Right atrium auricular region (tissue), 2 donors: Measurements from ENCODE around the gene ITPR3. TPM values are rescaled to one million over a fixed set of nuclear protein-coding genes. Genes with fewer than 3 reads are reported as not detected.

Experiments used
- DNase-seq: peaks from one replicate; pipeline ENCODE4 v3.0.0-alpha.2; 2019; ENCODE audit warnings: low spot score
- H3K27ac ChIP-seq, 2 donors: fragments of 200-600 bp; sonication (generic); 1 replicate in 1 of 2; 2 replicates in 1 of 2; pipeline ENCODE4 v1.5.1; 2016 to 2019
- H3K27me3 ChIP-seq, 2 donors: fragments of 200-600 bp; sonication (generic); one replicate each; pipeline versions ENCODE4 v1.5.1 to v1.6.0; 2017 to 2019
- H3K36me3 ChIP-seq: fragments of 200-600 bp; sonication (generic); one replicate; pipeline ENCODE4 v1.5.1; 2016
- H3K4me1 ChIP-seq, 2 donors: fragments of 200-600 bp; sonication (generic); one replicate each; pipeline versions ENCODE4 v1.5.1 to v1.6.0; 2017 to 2019
- H3K4me3 ChIP-seq, 2 donors: fragments of 200-600 bp; sonication (generic); 1 replicate in 1 of 2; 2 replicates in 1 of 2; pipeline ENCODE4 v1.5.1; 2017 to 2019; ENCODE audit warnings: mild to moderate bottlenecking in 1 of 2, moderate library complexity in 1 of 2
- H3K9me3 ChIP-seq, 2 donors: fragments of 200-600 bp; sonication (generic); one replicate each; pipeline ENCODE4 v1.5.1; 2019
- CTCF ChIP-seq, 2 donors: fragments of 200-600 bp; sonication (generic); IDR thresholded peaks; one replicate each; pipeline ENCODE4 v1.5.1; 2019; ENCODE audit warnings: antibody characterized with exemption in 2 of 2
- total RNA-seq, 2 donors: library from RNA; depleted of rRNA; stranded (reverse); fragments of >200 nt; gene quantifications; one replicate each; pipeline ENCODE4 v1.1.0, GENCODE V29; 2016

The ITPR3 gene
- total RNA-seq, 2 donors from 2014 or later, result 6.2 to 17.7 TPM

DNA sequence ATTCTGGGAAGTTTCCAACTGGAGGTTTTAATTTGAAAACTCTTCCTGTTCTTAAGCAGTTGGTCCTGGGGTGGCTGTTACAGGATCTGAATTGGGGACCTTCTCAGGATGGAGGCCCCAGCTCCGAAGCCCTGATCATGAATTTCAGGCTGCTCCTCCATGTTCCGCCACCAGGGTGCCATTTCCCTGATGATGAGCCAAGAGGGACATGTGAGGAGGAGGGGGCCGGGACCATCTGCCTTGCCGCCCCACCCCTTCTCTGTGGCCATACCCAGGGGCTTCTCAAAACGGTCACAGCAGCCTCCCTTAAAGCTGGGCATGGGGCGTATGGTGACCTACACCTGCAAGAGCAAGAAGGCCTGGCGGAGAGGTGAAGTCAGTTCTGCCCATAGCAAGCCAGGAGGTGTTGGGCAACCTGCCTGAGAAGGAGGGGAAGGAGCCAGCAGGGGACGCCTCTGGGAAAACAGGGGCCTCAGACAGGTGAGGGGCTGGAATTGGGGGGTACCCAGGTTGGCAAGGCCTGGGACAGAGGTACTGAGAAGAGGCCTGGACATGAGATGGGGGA is 37.4 kb upstream of the ITPR3 start:
- no peaks in the 10 kb centered on the region for H3K36me3 ChIP-seq
- H3K4me1 ChIP-seq, result peaks cover 0 to 29% of the 10 kb centered on the region in 2 donors
- H3K27me3 ChIP-seq, result no peaks in the 10 kb centered on the region
- no peak overlapping the region for H3K27ac ChIP-seq
- TF ChIP-seq CTCF (IDR thresholded peaks at IDR 0.05), result peak in 1 of 2 donors; percentile 20
- no peaks in the 10 kb centered on the region for H3K9me3 ChIP-seq
- no peak for DNase-seq
- H3K4me3 ChIP-seq, result no peak overlapping the region

- no peak for DNase-seq
- no peaks in the 10 kb centered on the region for H3K36me3 ChIP-seq
- no peak overlapping the region for H3K4me3 ChIP-seq
- H3K27ac ChIP-seq, result no peak overlapping the region
- H3K4me1 ChIP-seq, result peaks cover 0 to 29% of the 10 kb centered on the region in 2 donors
- no peaks in the 10 kb centered on the region for H3K9me3 ChIP-seq
- no peak for TF ChIP-seq CTCF (IDR thresholded peaks at IDR 0.05)
- no peaks in the 10 kb centered on the region for H3K27me3 ChIP-seq
Measured at GRCh38 chr6:33584700-33585402, 36.3 kb upstream of the ITPR3 start.

DNA sequence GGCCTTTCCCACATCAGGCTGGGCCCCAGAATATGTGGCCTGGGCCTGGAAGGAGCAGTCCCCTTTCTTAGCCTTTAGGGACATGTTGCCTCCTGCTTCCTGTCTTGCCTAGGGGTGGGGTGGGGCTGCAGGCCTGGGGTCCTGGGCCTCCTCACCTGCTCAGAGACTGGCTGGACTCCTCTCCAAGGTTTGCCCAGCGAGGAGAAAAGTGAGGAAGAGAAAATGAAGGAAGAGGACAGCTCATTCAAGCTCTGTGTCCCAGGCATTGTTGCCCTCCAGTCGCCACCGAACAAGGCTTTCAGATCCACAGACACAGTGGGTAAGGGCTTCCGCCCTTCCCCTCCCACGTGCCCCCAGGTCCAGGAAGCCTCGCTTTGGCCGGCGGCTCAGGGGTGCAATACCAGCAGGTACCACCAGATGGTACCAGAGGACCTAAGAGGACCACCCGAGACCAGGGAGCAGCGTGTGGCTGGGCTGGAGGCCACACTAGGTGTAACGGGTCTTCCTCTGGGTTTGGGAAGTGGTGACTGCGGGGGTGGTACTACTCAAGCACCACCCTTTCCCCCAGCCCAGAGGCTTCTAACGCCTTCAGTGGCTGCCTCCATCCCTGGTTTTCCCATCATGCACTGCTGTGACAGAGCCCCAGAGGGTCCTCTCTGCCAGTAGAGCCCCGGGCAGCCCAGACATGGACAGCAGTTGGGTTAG is 35.6 kb upstream of the ITPR3 start:
- Histone ChIP-seq H3K9me3 (no peaks in the 10 kb centered on the region), H3K4me3 (no peak overlapping the region), H3K27ac (no peak overlapping the region), H3K4me1 (peaks cover 0 to 31% of the 10 kb centered on the region in 2 donors), H3K27me3 (no peaks in the 10 kb centered on the region), H3K36me3 (no peaks in the 10 kb centered on the region)
- TF ChIP-seq CTCF (IDR thresholded peaks at IDR 0.05), result peak; percentile 99 to 100
- DNase-seq, result peak; percentile 85

GRCh38 chr6:33586108-33586640 is 34.9 kb upstream of the ITPR3 start:
- Histone ChIP-seq H3K4me1 (peaks cover 0 to 33% of the 10 kb centered on the region in 2 donors), H3K9me3 (no peaks in the 10 kb centered on the region), H3K27me3 (no peaks in the 10 kb centered on the region), H3K36me3 (no peaks in the 10 kb centered on the region), H3K27ac (no peak overlapping the region), H3K4me3 (no peak overlapping the region)
- no peak for DNase-seq
- TF ChIP-seq CTCF (IDR thresholded peaks at IDR 0.05), result no peak

DNA sequence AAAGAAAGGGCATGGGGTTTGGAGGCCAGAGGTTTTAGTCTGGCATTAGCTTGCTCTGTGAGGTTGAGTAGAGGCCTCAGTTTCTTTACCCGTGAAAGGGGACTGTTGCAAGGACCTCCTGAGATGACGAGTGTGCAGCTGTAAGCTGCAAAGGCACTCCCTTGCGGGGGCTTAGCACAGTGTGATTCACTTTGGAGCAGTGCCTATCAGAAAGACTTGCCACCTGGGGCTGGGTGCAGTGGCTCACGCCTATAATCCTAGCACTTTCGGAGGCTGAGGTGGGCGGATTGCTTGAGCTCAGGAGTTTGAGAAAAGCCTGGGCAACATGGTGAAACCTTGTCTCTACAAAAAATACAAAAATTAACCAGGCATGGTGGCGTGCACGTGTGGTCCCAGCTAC is 33.6 kb upstream of the ITPR3 start:
- H3K27ac ChIP-seq, result no peak overlapping the region
- H3K27me3 ChIP-seq, result no peaks in the 10 kb centered on the region
- H3K9me3 ChIP-seq, result no peaks in the 10 kb centered on the region
- TF ChIP-seq CTCF (IDR thresholded peaks at IDR 0.05), result no peak
- no peaks in the 10 kb centered on the region for H3K36me3 ChIP-seq
- no peak overlapping the region for H3K4me3 ChIP-seq
- H3K4me1 ChIP-seq, result peaks cover 0 to 36% of the 10 kb centered on the region in 2 donors
- DNase-seq, result no peak
